ENCODE data around the gene ELAVL2.

- TF ChIP-seq MXI1 (conservative IDR thresholded peaks at IDR 0.05; ENCODE audit: poor library complexity, severe bottlenecking) = no peak
- no peak for TF ChIP-seq CTCF (IDR thresholded peaks at IDR 0.05; ENCODE audit: poor library complexity, severe bottlenecking)
Observed at GRCh38 chr9:23707249-23707648, 118.8 kb downstream of the ELAVL2 start.
